NCI-H2227 (cell line): ENCODE measurements around the gene CPZ.

Source experiments
- DNase-seq: peaks from one replicate; lab custom pipeline; 2025; ENCODE audit not compliant: unreplicated experiment; lab: John Stamatoyannopoulos, UW

Gene CPZ

GRCh38 chr4:8592366-8593263 is at the start of gene CPZ:
Gene CPZ, plus strand, starts transcription at chr4:8592765. Its CDS starts 69 bp downstream, at chr4:8592834.
- DNase-seq, result no peak

GRCh38 chr4:8542776-8543525 is 49.6 kb upstream of the CPZ start:
- DNase-seq, result no peak

GRCh38 chr4:8543623-8544022 is 48.9 kb upstream of the CPZ start:
- DNase-seq, result no peak

GRCh38 chr4:8544282-8544681 is 48.3 kb upstream of the CPZ start:
- DNase-seq, result no peak

GRCh38 chr4:8544741-8545438 is 47.7 kb upstream of the CPZ start:
- DNase-seq, result no peak

GRCh38 chr4:8545439-8545765 is 47.2 kb upstream of the CPZ start:
- no peak for DNase-seq

- DNase-seq, result no peak
These were observed 45.8 kb upstream of the CPZ start for GRCh38 chr4:8546766-8547107.

- DNase-seq, result no peak
These were observed 45.3 kb upstream of the CPZ start for GRCh38 chr4:8547108-8547911.

GRCh38 chr4:8547912-8548730 is 44.4 kb upstream of the CPZ start:
- no peak for DNase-seq

- DNase-seq, result no peak
These were observed 43.7 kb upstream of the CPZ start for GRCh38 chr4:8548731-8549351.

GRCh38 chr4:8549352-8549931 is 43.1 kb upstream of the CPZ start:
- DNase-seq, result no peak

GRCh38 chr4:8550691-8551090 is 41.9 kb upstream of the CPZ start:
- DNase-seq, result no peak

GRCh38 chr4:8552024-8552423 is 40.5 kb upstream of the CPZ start:
- no peak for DNase-seq

- DNase-seq, result no peak
These were observed 39.9 kb upstream of the CPZ start for GRCh38 chr4:8552581-8553205.

GRCh38 chr4:8553216-8553615 is 39.3 kb upstream of the CPZ start:
- DNase-seq, result no peak

GRCh38 chr4:8553991-8554405 is 38.6 kb upstream of the CPZ start:
- DNase-seq, result no peak

GRCh38 chr4:8554555-8555100 is 37.9 kb upstream of the CPZ start:
- no peak for DNase-seq

GRCh38 chr4:8555716-8556115 is 36.8 kb upstream of the CPZ start:
- no peak for DNase-seq
